Calu3 (cell line): ENCODE results near the gene SMARCA1. TPM values are rescaled to one million over a fixed set of nuclear protein-coding genes. Genes with fewer than 3 reads are reported as not detected.

ENCODE experiments used
- BruUV-seq: library from RNA; stranded (reverse); fragments of 400-500 nt; replicated peaks from 2 replicates; lab custom pipeline; 2021; lab: Mats Ljungman, UMichigan
- CTCF ChIA-PET: fragments of 300-600 bp; sonication (Branson Sonifier 250); formaldehyde crosslinking; loops from one replicate; lab custom pipeline; 2022; ENCODE audit warnings: antibody characterized with exemption; lab: Charles Lee
- DNase-seq: peaks from one replicate; pipeline ENCODE4 v3.0.0; 2022
- H3K27ac Mint-ChIP-seq: one replicate; pipeline ENCODE4 v1.8.0; 2022; ENCODE audit warnings: mixed read lengths; ENCODE audit not compliant: unreplicated experiment
- H3K27me3 Mint-ChIP-seq: one replicate; pipeline ENCODE4 v1.8.0; 2022; ENCODE audit warnings: mixed read lengths; ENCODE audit not compliant: unreplicated experiment
- H3K36me3 Mint-ChIP-seq: one replicate; pipeline ENCODE4 v1.8.0; 2022; ENCODE audit warnings: mild to moderate bottlenecking, moderate library complexity, mixed read lengths; ENCODE audit not compliant: insufficient read depth, unreplicated experiment
- H3K4me1 Mint-ChIP-seq: one replicate; pipeline ENCODE4 v1.8.0; 2022; ENCODE audit warnings: mild to moderate bottlenecking, low read depth, mixed read lengths; ENCODE audit not compliant: unreplicated experiment
- H3K4me3 Mint-ChIP-seq: one replicate; pipeline ENCODE4 v1.8.0; 2022; ENCODE audit warnings: mild to moderate bottlenecking, low read depth, moderate library complexity, mixed read lengths; ENCODE audit not compliant: unreplicated experiment
- H3K9me3 Mint-ChIP-seq: one replicate; pipeline ENCODE4 v1.8.0; 2022; ENCODE audit warnings: low read depth, mixed read lengths; ENCODE audit not compliant: unreplicated experiment
- CTCF ChIP-seq: fragments of 200-600 bp; IDR thresholded peaks from one replicate; pipeline ENCODE4 v1.8.0; 2022; ENCODE audit warnings: antibody characterized with exemption; ENCODE audit not compliant: unreplicated experiment
- intact Hi-C: fragments of 100-400 bp; cut with micrococcal nuclease; formaldehyde crosslinking; loops from one replicate; pipeline ENCODE4 v1.10.0; 2022; ENCODE audit not compliant: unreplicated experiment
- total RNA-seq: library from RNA; stranded (reverse); gene quantifications from 2 replicates; pipeline ENCODE4 v1.2.3, GENCODE V29; 2022

Gene SMARCA1
- total RNA-seq, 1 experiment from 2014 or later, result 11.0 TPM

- H3K9me3 Mint-ChIP-seq, result no peaks in the 10 kb centered on the region
- H3K4me3 Mint-ChIP-seq, result no peak overlapping the region
- BruUV-seq, result no TSS peak
- no peaks in the 10 kb centered on the region for H3K4me1 Mint-ChIP-seq
- H3K27me3 Mint-ChIP-seq, result peaks cover 14% of the 10 kb centered on the region
- H3K36me3 Mint-ChIP-seq, result no peaks in the 10 kb centered on the region
- no peak for TF ChIP-seq CTCF
- no peak for DNase-seq
- H3K27ac Mint-ChIP-seq, result no peak overlapping the region
- CTCF ChIA-PET, result interaction anchor here (1.3 kb wide), 1 partner anchor 9 kb away, joined by 5 read pairs; the partner anchor contains the start of gene OCRL
- intact Hi-C loops, result no loop called here
These were observed 7.8 kb upstream of the SMARCA1 start for GRCh38 chrX:129531132-129531531.

GRCh38 chrX:129530410-129530809 is 7.1 kb upstream of the SMARCA1 start:
- Mint-ChIP-seq H3K36me3 (no peaks in the 10 kb centered on the region), H3K4me1 (no peaks in the 10 kb centered on the region), H3K27me3 (peaks cover 14% of the 10 kb centered on the region), H3K4me3 (no peak overlapping the region), H3K27ac (no peak overlapping the region), H3K9me3 (no peaks in the 10 kb centered on the region)
- no peak for TF ChIP-seq CTCF
- BruUV-seq, result no TSS peak
- DNase-seq, result no peak
- intact Hi-C loops, result no loop called here
- CTCF ChIA-PET, result interaction anchor here (1.3 kb wide), 1 partner anchor 10 kb away, joined by 5 read pairs; the partner anchor contains the start of gene OCRL

GRCh38 chrX:129529685-129530281 is 6.5 kb upstream of the SMARCA1 start:
- BruUV-seq, result no TSS peak
- intact Hi-C loops, result no loop called here
- CTCF ChIA-PET, result no interaction called here
- H3K4me3 Mint-ChIP-seq, result no peak overlapping the region
- no peaks in the 10 kb centered on the region for H3K4me1 Mint-ChIP-seq
- no peaks in the 10 kb centered on the region for H3K9me3 Mint-ChIP-seq
- TF ChIP-seq CTCF, result no peak
- no peaks in the 10 kb centered on the region for H3K36me3 Mint-ChIP-seq
- no peak for DNase-seq
- H3K27me3 Mint-ChIP-seq, result peaks cover 14% of the 10 kb centered on the region
- no peak overlapping the region for H3K27ac Mint-ChIP-seq

DNA sequence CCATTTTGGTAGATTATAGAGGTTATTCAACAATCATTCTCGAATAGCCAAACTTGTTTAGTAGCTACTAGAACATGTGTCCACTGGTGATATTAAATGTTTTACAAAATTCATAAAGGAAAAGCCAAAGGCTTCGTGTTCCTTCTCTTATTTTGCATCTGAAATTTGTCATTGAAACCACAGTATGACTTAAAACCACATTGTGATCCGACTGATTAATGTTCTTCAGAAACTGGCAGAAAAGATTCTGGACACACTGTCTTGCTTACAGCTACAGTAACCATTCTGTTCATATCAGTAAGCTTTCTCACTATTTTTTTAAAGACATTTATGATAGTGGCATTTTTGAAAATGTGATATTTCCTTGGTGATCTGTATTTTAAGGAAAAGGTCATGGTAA is 2.6 kb upstream of the SMARCA1 start:
- TF ChIP-seq CTCF, result no peak
- Mint-ChIP-seq H3K4me3 (no peak overlapping the region), H3K27me3 (peaks cover 14% of the 10 kb centered on the region), H3K27ac (no peak overlapping the region), H3K36me3 (peaks cover 22% of the 10 kb centered on the region), H3K9me3 (no peaks in the 10 kb centered on the region), H3K4me1 (no peaks in the 10 kb centered on the region)
- CTCF ChIA-PET, result no interaction called here
- no TSS peak for BruUV-seq
- no peak for DNase-seq
- intact Hi-C loops, result no loop called here
